HepG2 (cell line): Measurements from ENCODE around the gene CPNE2. TPM values are rescaled to one million over a fixed set of nuclear protein-coding genes. Genes with fewer than 3 reads are reported as not detected.

Source experiments
- ATAC-seq: fragments of 200-7000 bp; cut with Tn5 transposase; 3 replicates; pipeline ENCODE4 v1.9.1; 2020; ENCODE audit warnings: mild to moderate bottlenecking, moderate library complexity
- BruUV-seq: library from RNA; stranded (reverse); fragments of 400-500 nt; replicated peaks from 2 replicates; lab custom pipeline; 2021; lab: Mats Ljungman, UMichigan
- CTCF ChIA-PET: fragments of 300-600 bp; formaldehyde crosslinking; extraction: SDS; loops from one replicate; lab custom pipeline; 2021; ENCODE audit warnings: low total read pairs, inconsistent platforms, low intra/inter-chr PET ratio; lab: Yijun Ruan, JAX
- POLR2A ChIA-PET: fragments of 350-600 bp; sonication (Branson Sonifier 250); formaldehyde crosslinking; loops from one replicate; lab custom pipeline; 2020; ENCODE audit warnings: antibody characterized with exemption, inconsistent platforms; lab: Yijun Ruan, JAX
- DNase-seq: peaks from one replicate; pipeline ENCODE4 v3.0.0-alpha.2; 2015; ENCODE audit warnings: low spot score
- FAIRE-seq: peaks from 3 replicates; lab custom pipeline; 2011; peaks lifted over from hg19 to GRCh38; lab: Jason Lieb, UNC
- H2AFZ ChIP-seq: one replicate; pipeline ENCODE4 v1.6.1; 2011; ENCODE audit warnings: low read length, inconsistent platforms
- H3K27ac ChIP-seq: fragments of 300-600 bp; 3 replicates; pipeline ENCODE4 v1.8.0; 2011; ENCODE audit warnings: mixed run types, mild to moderate bottlenecking, mixed read lengths, low read length, inconsistent platforms; ENCODE audit not compliant: insufficient read depth; ENCODE audit errors: extremely low read length
- H3K27me3 ChIP-seq, 2 experiments: fragments of 200-600 bp in 1 of 2; 2 replicates in 1 of 2; 3 replicates in 1 of 2; pipeline versions ENCODE4 v1.6.0 to v1.8.0; 2011; ENCODE audit warnings: low read length in 2 of 2, mild to moderate bottlenecking in 2 of 2, moderate library complexity in 2 of 2, inconsistent platforms in 1 of 2; ENCODE audit not compliant: insufficient read depth in 2 of 2, control insufficient read depth in 1 of 2
- H3K36me3 ChIP-seq, 2 experiments: fragments of 200-600 bp in 1 of 2; replicated peaks in 1 of 2; 2 replicates in 1 of 2; 3 replicates in 1 of 2; pipeline versions ENCODE4 v1.5.1 to v1.8.0; 2011; ENCODE audit warnings: low read length in 2 of 2, inconsistent platforms in 1 of 2; ENCODE audit not compliant: insufficient read depth in 2 of 2, control insufficient read depth in 1 of 2
- H3K4me1 ChIP-seq: 2 replicates; pipeline ENCODE4 v1.5.1; 2012; ENCODE audit warnings: low read length, inconsistent platforms; ENCODE audit not compliant: insufficient read depth
- H3K4me2 ChIP-seq: 2 replicates; pipeline ENCODE4 v1.6.0; 2011; ENCODE audit warnings: low read depth, low read length, inconsistent platforms
- H3K4me3 ChIP-seq, 3 experiments: fragments of 200-600 bp in 1 of 3; sonication (generic), shearing (Covaris generic) in 1 of 3; replicated peaks in 1 of 3; 2 replicates each; pipeline ENCODE4 v1.5.1; 2011 to 2016; ENCODE audit warnings: low read length in 3 of 3, inconsistent platforms in 2 of 3, low read depth in 2 of 3, mild to moderate bottlenecking in 2 of 3, control low read depth in 1 of 3, mixed read lengths in 1 of 3; ENCODE audit not compliant: insufficient read depth in 1 of 3
- H3K79me2 ChIP-seq: one replicate; pipeline ENCODE4 v1.6.1; 2011; ENCODE audit warnings: low read length, inconsistent platforms; ENCODE audit not compliant: insufficient read depth
- H3K9ac ChIP-seq: 2 replicates; pipeline ENCODE4 v1.6.0; 2011; ENCODE audit warnings: mild to moderate bottlenecking, low read depth, low read length, inconsistent platforms; ENCODE audit not compliant: insufficient read depth
- H3K9me3 ChIP-seq: 2 replicates; pipeline ENCODE4 v1.5.1; 2012; ENCODE audit warnings: mild to moderate bottlenecking, low read length
- H4K20me1 ChIP-seq: 2 replicates; pipeline ENCODE4 v1.6.0; 2011; ENCODE audit warnings: inconsistent platforms, mild to moderate bottlenecking, low read length, moderate library complexity; ENCODE audit not compliant: insufficient read depth
- ATF6 ChIP-seq: sonication (generic); formaldehyde crosslinking; conservative IDR thresholded peaks from 2 replicates; pipeline ENCODE4 v1.4.0; 2020; ENCODE audit warnings: missing genetic modification reagents
- KIAA2018 ChIP-seq: sonication (generic); formaldehyde crosslinking; IDR thresholded peaks from 2 replicates; pipeline ENCODE4 v1.5.0; 2020; ENCODE audit warnings: mild to moderate bottlenecking, missing genetic modification reagents, borderline replicate concordance
- SMAD3 ChIP-seq: sonication (generic); formaldehyde crosslinking; IDR thresholded peaks from 2 replicates; pipeline ENCODE4 v1.4.0; 2020; ENCODE audit warnings: missing genetic modification reagents
- ZNF510 ChIP-seq: sonication (generic); formaldehyde crosslinking; IDR thresholded peaks from 2 replicates; pipeline ENCODE4 v1.4.0; 2020; ENCODE audit warnings: low read depth, mild to moderate bottlenecking, missing genetic modification reagents
- ZSCAN9 ChIP-seq: IDR thresholded peaks from 2 replicates; pipeline ENCODE4 v1.6.1; 2016; ENCODE audit warnings: borderline replicate concordance
- WGBS: methylation state at CpG from one replicate; pipeline ENCODE4 v1.1.6; 2017; ENCODE audit warnings: low lambda C conversion rate; 5-methylcytosine and 5-hydroxymethylcytosine counted together
- in situ Hi-C: cut with HindIII; loops from 2 replicates; pipeline ENCODE4 v1.10.0; 2017; ENCODE audit warnings: low pct_unique_long_range_greater_than_20kb; ENCODE audit not compliant: extremely low pct_ligation_motif_present
- intact Hi-C: fragments of 100-400 bp; cut with micrococcal nuclease; formaldehyde crosslinking; loops from one replicate; pipeline ENCODE4 v1.10.0; 2022; ENCODE audit not compliant: unreplicated experiment
- polyA plus RNA-seq, 8 experiments: library from polyadenylated mRNA; depleted of rRNA in 3 of 8; stranded (reverse) in 7 of 8; unstranded in 1 of 8; fragments of >200 nt; fragmentation: Illumina TruSeq in 4 of 8; extraction: Trizol in 4 of 8; gene quantifications; 2 replicates each; pipeline versions ENCODE4 v1.2.1 to v1.2.3, GENCODE V29; 2011 to 2016; ENCODE audit warnings: low read depth in 4 of 8, missing spikeins in 1 of 8, mixed read lengths in 1 of 8; ENCODE audit not compliant: insufficient read depth in 1 of 8
- total RNA-seq, 5 experiments: library from RNA; depleted of rRNA; stranded (reverse); fragments of >200 nt; fragmentation: Illumina TruSeq; extraction: Trizol; gene quantifications; 2 replicates each; pipeline ENCODE4 v1.2.3, GENCODE V29; 2016; ENCODE audit warnings: low read depth in 1 of 5

The CPNE2 gene
- total and polyA plus RNA-seq, 2 of the 13 experiments (the other 11 are each of a cell fraction or from before 2014, with no cell fraction given): 10.6 to 23.3 TPM

DNA sequence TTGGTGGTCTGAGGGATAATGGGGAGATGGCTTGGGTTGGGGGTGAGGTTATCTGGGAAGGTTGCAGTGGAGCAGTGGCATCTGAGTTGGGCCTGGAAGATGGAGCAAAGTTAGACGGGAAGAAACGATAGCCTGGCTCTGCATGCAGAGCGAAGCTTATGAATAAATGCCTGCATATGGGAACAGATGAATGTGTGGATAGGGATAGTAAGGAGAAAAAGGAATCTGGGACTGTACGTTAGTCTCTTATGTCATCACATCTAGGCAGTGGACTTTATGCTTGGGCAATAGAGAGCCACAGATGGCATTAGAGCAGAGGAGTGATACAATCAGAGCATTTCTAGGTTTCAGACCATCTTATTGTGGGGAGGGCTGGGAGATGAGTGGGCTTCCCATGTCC, 33.0 kb downstream of the CPNE2 start:
- Histone ChIP-seq H4K20me1 (no peaks in the 10 kb centered on the region), H3K27ac (no peak overlapping the region), H3K9ac (no peak overlapping the region), H3K27me3 (no peaks in the 10 kb centered on the region; a peak in 1 of 5 replicates), H3K9me3 (no peaks in the 10 kb centered on the region), H2AFZ (no peak overlapping the region), H3K4me3 (no peak overlapping the region), H3K36me3 (no peaks in the 10 kb centered on the region)
- CTCF ChIA-PET: no interaction called here
- in situ Hi-C loops: no loop called here
- FAIRE-seq (no peak), DNase-seq (no peak)
- no TSS peak for BruUV-seq
- whole genome bisulfite sequencing: 67% methylated on average over 4 of the region's 4 CpGs
- TF ChIP-seq KIAA2018 (CRISPR knock-in tag) (no peak), ZSCAN9 (CRISPR knock-in tag) (no peak), ZNF510 (CRISPR knock-in tag) (no peak), ATF6 (CRISPR knock-in tag) (no peak), SMAD3 (CRISPR knock-in tag) (no peak)
- TF ChIP-seq, all 625 proteins: peak for 0
- H3K4me2 ChIP-seq: no peak overlapping the region
- H3K4me1 ChIP-seq: no peaks in the 10 kb centered on the region
- POLR2A ChIA-PET: no interaction called here
- no peak for ATAC-seq
- H3K79me2 ChIP-seq: no peaks in the 10 kb centered on the region
- intact Hi-C loops: no loop called here
